GM19463 (cell line): ENCODE data around the gene MYO9A.
"Not testable (repeated sequence)": the region's sequence is repeated elsewhere in the genome, so short reads cannot be mapped to it uniquely, and the experiment has no call there.

ENCODE experiments used
- ATAC-seq: cut with Tn5 transposase; IDR thresholded peaks from one replicate; pipeline ENCODE4 v1.9.1; 2021; ENCODE audit warnings: mild to moderate bottlenecking, moderate library complexity; ENCODE audit not compliant: unreplicated experiment

MYO9A gene

GRCh38 chr15:72141171-72142084, 23.5 kb upstream of the MYO9A start:
- ATAC-seq = peak; percentile 100

GRCh38 chr15:72140088-72140487, 22.1 kb upstream of the MYO9A start:
- ATAC-seq = no peak

- ATAC-seq = no peak
These were observed 21.7 kb upstream of the MYO9A start for GRCh38 chr15:72139667-72140066.

- ATAC-seq = no peak
These were observed 18.5 kb upstream of the MYO9A start for GRCh38 chr15:72136170-72137051.

- ATAC-seq = no peak
These were observed 17.8 kb upstream of the MYO9A start for GRCh38 chr15:72135719-72136118.

GRCh38 chr15:72133211-72133610, 15.3 kb upstream of the MYO9A start:
- no peak for ATAC-seq

GRCh38 chr15:72131922-72132321, 14.0 kb upstream of the MYO9A start:
- no peak for ATAC-seq

GRCh38 chr15:72130272-72130671, 12.3 kb upstream of the MYO9A start:
- no peak for ATAC-seq

GRCh38 chr15:72128359-72128758, 10.4 kb upstream of the MYO9A start:
- ATAC-seq = no peak

- no peak for ATAC-seq
These were observed 9.9 kb upstream of the MYO9A start for GRCh38 chr15:72127724-72128322.

- ATAC-seq = no peak
These were observed 6.3 kb upstream of the MYO9A start for GRCh38 chr15:72124218-72124617.

- peak; percentile 66 for ATAC-seq
These were observed 399 bp downstream of the MYO9A start for GRCh38 chr15:72117486-72118016.

- no peak for ATAC-seq
These were observed 1.0 kb downstream of the MYO9A start for GRCh38 chr15:72116731-72117485.

- ATAC-seq = no peak
These were observed 4.5 kb downstream of the MYO9A start for GRCh38 chr15:72113347-72114031.

GRCh38 chr15:72112805-72113204, 5.1 kb downstream of the MYO9A start:
- ATAC-seq = no peak

GRCh38 chr15:72112116-72112515, 5.8 kb downstream of the MYO9A start:
- no peak for ATAC-seq

GRCh38 chr15:72110355-72110754, 7.6 kb downstream of the MYO9A start:
- ATAC-seq = no peak

- ATAC-seq = no peak
These were observed 11.9 kb downstream of the MYO9A start for GRCh38 chr15:72106068-72106467.

GRCh38 chr15:72105111-72105510, 12.8 kb downstream of the MYO9A start:
- no peak for ATAC-seq

- not testable (repeated sequence) for ATAC-seq
These were observed 17.4 kb downstream of the MYO9A start for GRCh38 chr15:72100551-72100950.
